Neuronal stem cell (in vitro differentiated cells): ENCODE measurements around the gene B3GALT4.

Experiments
- DNase-seq: peaks from one replicate; pipeline ENCODE4 v3.0.0-alpha.2; 2013; ENCODE audit warnings: low spot score
- H2AFZ ChIP-seq: one replicate; pipeline ENCODE4 v1.6.1; 2013; ENCODE audit warnings: mild to moderate bottlenecking, low read length, inconsistent platforms
- H2AK5ac ChIP-seq: 2 replicates; pipeline ENCODE4 v1.6.1; 2013; ENCODE audit warnings: low read depth, mild to moderate bottlenecking, inconsistent platforms, low read length, moderate library complexity, mixed read lengths
- H2BK120ac ChIP-seq: 2 replicates; pipeline ENCODE4 v1.6.1; 2013; ENCODE audit warnings: low read depth, mild to moderate bottlenecking, inconsistent platforms, low read length, moderate library complexity, mixed read lengths
- H2BK12ac ChIP-seq: one replicate; pipeline ENCODE4 v1.6.1; 2013; ENCODE audit warnings: low read length, inconsistent platforms
- H2BK15ac ChIP-seq: 2 replicates; pipeline ENCODE4 v1.6.1; 2013; ENCODE audit warnings: mild to moderate bottlenecking, low read length, inconsistent platforms, mixed read lengths
- H2BK5ac ChIP-seq: one replicate; pipeline ENCODE4 v1.6.1; 2013; ENCODE audit warnings: inconsistent platforms, mild to moderate bottlenecking, low read length, moderate library complexity
- H3K14ac ChIP-seq: one replicate; pipeline ENCODE4 v1.6.1; 2013; ENCODE audit warnings: low read length, inconsistent platforms
- H3K18ac ChIP-seq: 2 replicates; pipeline ENCODE4 v1.6.1; 2013; ENCODE audit warnings: low read length, inconsistent platforms
- H3K23ac ChIP-seq: 2 replicates; pipeline ENCODE4 v1.6.1; 2013; ENCODE audit warnings: low read depth, mild to moderate bottlenecking, mixed read lengths, low read length, inconsistent platforms; ENCODE audit not compliant: poor library complexity
- H3K27ac ChIP-seq: replicated peaks from 3 replicates; pipeline ENCODE4 v1.5.1; 2013; ENCODE audit warnings: low read length, inconsistent platforms
- H3K27me3 ChIP-seq, 3 experiments: 2 replicates each; pipeline ENCODE4 v1.6.1; 2013; ENCODE audit warnings: low read length in 3 of 3, mild to moderate bottlenecking in 2 of 3, inconsistent platforms in 1 of 3, low read depth in 1 of 3, mixed read lengths in 1 of 3, moderate library complexity in 1 of 3; ENCODE audit not compliant: control insufficient read depth in 3 of 3, insufficient read depth in 3 of 3
- H3K36me3 ChIP-seq, 2 donors: replicated peaks in 1 of 2; 2 replicates each; pipeline ENCODE4 v1.6.1; 2013; ENCODE audit warnings: low read length in 2 of 2; ENCODE audit not compliant: control insufficient read depth in 2 of 2, insufficient read depth in 2 of 2
- H3K4ac ChIP-seq: 2 replicates; pipeline ENCODE4 v1.6.1; 2013; ENCODE audit warnings: inconsistent platforms, mild to moderate bottlenecking, low read length, moderate library complexity
- H3K4me1 ChIP-seq, 2 donors: 1 replicate in 1 of 2; 2 replicates in 1 of 2; pipeline ENCODE4 v1.6.1; 2013; ENCODE audit warnings: low read length in 2 of 2, low read depth in 1 of 2; ENCODE audit not compliant: control insufficient read depth in 2 of 2, insufficient read depth in 1 of 2
- H3K4me2 ChIP-seq: one replicate; pipeline ENCODE4 v1.6.1; 2013; ENCODE audit warnings: mild to moderate bottlenecking, low read length, inconsistent platforms; ENCODE audit not compliant: insufficient read depth, poor library complexity, severe bottlenecking
- H3K4me3 ChIP-seq, 2 donors: 2 replicates each; pipeline ENCODE4 v1.5.1; 2013; ENCODE audit warnings: low read length in 2 of 2, mild to moderate bottlenecking in 2 of 2, inconsistent platforms in 1 of 2, moderate library complexity in 1 of 2
- H3K79me1 ChIP-seq: one replicate; pipeline ENCODE4 v1.6.1; 2013; ENCODE audit warnings: low read depth, mild to moderate bottlenecking, inconsistent platforms, low read length, moderate library complexity
- H3K9ac ChIP-seq: one replicate; pipeline ENCODE4 v1.6.1; 2013; ENCODE audit warnings: mild to moderate bottlenecking, low read depth, low read length, inconsistent platforms; ENCODE audit not compliant: poor library complexity
- H3K9me3 ChIP-seq, 2 donors: replicated peaks in 1 of 2; 2 replicates each; pipeline versions ENCODE3 to v1.6.1; 2013; ENCODE audit warnings: low read length in 2 of 2, mild to moderate bottlenecking in 2 of 2, inconsistent platforms in 1 of 2, low read depth in 1 of 2, mixed read lengths in 1 of 2, moderate library complexity in 1 of 2; ENCODE audit not compliant: control insufficient read depth in 2 of 2, insufficient read depth in 1 of 2
- H4K8ac ChIP-seq: one replicate; pipeline ENCODE4 v1.6.1; 2013; ENCODE audit warnings: low read depth, mild to moderate bottlenecking, inconsistent platforms, low read length, moderate library complexity
- H4K91ac ChIP-seq: one replicate; pipeline ENCODE4 v1.6.1; 2013; ENCODE audit warnings: low read length, low read depth, mild to moderate bottlenecking, inconsistent platforms; ENCODE audit not compliant: poor library complexity
- WGBS, 2 donors: extraction: QIAGEN DNeasy Blood & Tissue Kit; methylation state at CpG; one replicate each; pipeline ENCODE4 v1.1.7; 2013; ENCODE audit warnings: missing lambda C conversion rate in 2 of 2, mixed read lengths in 1 of 2; ENCODE audit not compliant: insufficient read length in 2 of 2, insufficient replicate concordance in 1 of 2; ENCODE audit errors: extremely low coverage in 2 of 2; 5-methylcytosine and 5-hydroxymethylcytosine counted together

B3GALT4 gene

GRCh38 chr6:33313709-33314514 is 37.0 kb downstream of the B3GALT4 start, which contains the start of gene TAPBP:
TSS of gene TAPBP (minus strand) at chr6:33314078. CDS start at chr6:33314041, 37 bp downstream.
- Histone ChIP-seq H3K14ac (peak within 1 kb of the TSS; percentile 59), H3K4ac (peak within 1 kb of the TSS; percentile 4), H3K4me3 (peak within 1 kb of the TSS; percentile 74 to 79), H2BK5ac (peak within 1 kb of the TSS; percentile 85), H4K8ac (peak within 1 kb of the TSS; percentile 93), H2BK15ac (peak within 1 kb of the TSS; percentile 76), H4K91ac (no peak within 1 kb of the TSS), H3K27me3 (peaks cover 0 to 16% (median 0%) of the 10 kb centered on the region in 3 experiments), H2BK120ac (peak within 1 kb of the TSS; percentile 56), H2AFZ (peak within 1 kb of the TSS; percentile 83), H3K36me3 (peaks cover 7 to 25% of the 10 kb centered on the region in 2 donors), H3K79me1 (peaks cover 3% of the 10 kb centered on the region), H3K27ac (peak within 1 kb of the TSS; percentile 12), H3K4me2 (peak within 1 kb of the TSS; percentile 92), H3K4me1 (peaks cover 20 to 28% of the 10 kb centered on the region in 2 donors), H3K9me3 (no peaks in the 10 kb centered on the region), H3K18ac (peak within 1 kb of the TSS; percentile 98), H3K23ac (peak within 1 kb of the TSS; percentile 95), H2BK12ac (peak within 1 kb of the TSS; percentile 77), H2AK5ac (peak within 1 kb of the TSS; percentile 82), H3K9ac (peak within 1 kb of the TSS; percentile 97)
- no peak for DNase-seq
- no CpG with 5 or more reads among the region's 47 CpGs for WGBS, 2 donors

- Histone ChIP-seq H4K91ac (no peak overlapping the region), H4K8ac (no peak overlapping the region), H2AFZ (peak overlapping the region; percentile 83), H3K4me2 (peak overlapping the region; percentile 92), H3K14ac (no peak overlapping the region), H3K27me3 (peaks cover 0 to 16% (median 0%) of the 10 kb centered on the region in 3 experiments), H3K18ac (no peak overlapping the region), H3K4me3 (peak overlapping the region; percentile 31 to 79), H2BK12ac (no peak overlapping the region), H3K23ac (peak overlapping the region; percentile 66), H2BK15ac (no peak overlapping the region), H2BK120ac (no peak overlapping the region), H3K4ac (no peak overlapping the region), H3K9me3 (no peaks in the 10 kb centered on the region), H2BK5ac (no peak overlapping the region), H3K79me1 (peaks cover 3% of the 10 kb centered on the region), H3K27ac (no peak overlapping the region), H2AK5ac (no peak overlapping the region), H3K9ac (no peak overlapping the region), H3K36me3 (peaks cover 13 to 31% of the 10 kb centered on the region in 2 donors), H3K4me1 (peaks cover 20 to 31% of the 10 kb centered on the region in 2 donors)
- DNase-seq: no peak
- no CpG with 5 or more reads among the region's 10 CpGs for WGBS, 2 donors
Observed at GRCh38 chr6:33314515-33314942, 37.6 kb downstream of the B3GALT4 start.

GRCh38 chr6:33314943-33315792 is 38.2 kb downstream of the B3GALT4 start:
- peaks cover 0 to 16% (median 0%) of the 10 kb centered on the region in 3 experiments for H3K27me3 ChIP-seq
- peaks cover 20 to 37% of the 10 kb centered on the region in 2 donors for H3K36me3 ChIP-seq
- WGBS, 2 donors: no CpG with 5 or more reads among the region's 47 CpGs
- no peak overlapping the region for H4K91ac ChIP-seq
- no peak overlapping the region for H3K14ac ChIP-seq
- H3K79me1 ChIP-seq: peaks cover 3% of the 10 kb centered on the region
- no peak overlapping the region for H2BK15ac ChIP-seq
- peaks cover 20 to 32% of the 10 kb centered on the region in 2 donors for H3K4me1 ChIP-seq
- no peak overlapping the region for H3K27ac ChIP-seq
- no peak overlapping the region for H3K18ac ChIP-seq
- no peak overlapping the region for H2BK12ac ChIP-seq
- H4K8ac ChIP-seq: no peak overlapping the region
- H3K23ac ChIP-seq: peak overlapping the region; percentile 66
- no peak for DNase-seq
- no peak overlapping the region for H2BK5ac ChIP-seq
- H3K9ac ChIP-seq: no peak overlapping the region
- peak overlapping the region in 1 of 2 donors; percentile 79 for H3K4me3 ChIP-seq
- no peak overlapping the region for H3K4me2 ChIP-seq
- no peak overlapping the region for H3K4ac ChIP-seq
- no peak overlapping the region for H2AFZ ChIP-seq
- no peaks in the 10 kb centered on the region for H3K9me3 ChIP-seq
- H2BK120ac ChIP-seq: no peak overlapping the region
- no peak overlapping the region for H2AK5ac ChIP-seq
